HG02870 (cell line): ENCODE results near the gene SYNGR4.
A peak's percentile ranks its signal among the peaks of the same experiment; 100 is the strongest.
"Not testable (repeated sequence)": the region's sequence is repeated elsewhere in the genome, so short reads cannot be mapped to it uniquely, and the experiment has no call there.

Source experiments
- ATAC-seq: cut with Tn5 transposase; IDR thresholded peaks from one replicate; pipeline ENCODE4 v1.9.1; 2021; ENCODE audit warnings: mild to moderate bottlenecking, moderate library complexity; ENCODE audit not compliant: unreplicated experiment

SYNGR4 gene

DNA sequence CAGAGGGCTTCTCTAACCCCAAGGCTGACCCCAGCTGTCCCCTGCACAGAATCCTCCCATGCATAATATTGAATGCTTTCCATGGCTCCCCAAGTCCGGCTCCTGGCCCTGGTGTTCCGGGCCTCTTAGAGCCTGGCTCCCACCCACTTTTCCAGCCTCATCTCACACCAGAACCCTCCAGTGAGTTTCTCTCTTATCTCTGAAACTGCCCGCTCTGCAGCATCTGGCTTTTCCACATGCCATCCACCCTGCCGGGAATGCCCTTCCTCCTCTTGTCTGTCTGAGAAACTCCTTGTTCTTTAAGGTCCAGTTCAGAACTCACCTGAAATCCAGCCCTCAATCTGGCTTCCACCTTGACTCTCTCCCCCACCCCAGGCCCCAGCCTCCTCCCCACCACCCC lies 6.8 kb downstream of the SYNGR4 start:
- no peak for ATAC-seq

DNA sequence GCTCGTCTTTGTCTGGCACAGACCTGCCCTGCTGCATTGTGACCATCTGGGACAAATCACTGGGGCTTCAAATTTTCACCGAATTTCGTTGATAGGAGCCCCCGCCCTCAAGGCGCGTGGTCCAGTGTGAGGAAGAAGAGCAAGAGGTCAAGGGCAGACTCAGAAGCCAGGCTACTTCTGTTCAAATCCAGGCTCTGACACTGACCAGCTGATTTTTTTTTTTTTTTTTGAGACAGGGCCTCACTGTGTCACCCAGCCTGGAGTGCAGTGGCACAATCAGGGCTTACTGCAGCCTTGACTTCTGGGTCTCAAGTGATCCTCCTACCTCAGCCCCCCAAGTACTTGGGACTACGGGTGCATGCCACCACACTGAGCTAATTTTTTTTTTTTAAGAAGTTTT lies 7.2 kb downstream of the SYNGR4 start:
- ATAC-seq = no peak

DNA sequence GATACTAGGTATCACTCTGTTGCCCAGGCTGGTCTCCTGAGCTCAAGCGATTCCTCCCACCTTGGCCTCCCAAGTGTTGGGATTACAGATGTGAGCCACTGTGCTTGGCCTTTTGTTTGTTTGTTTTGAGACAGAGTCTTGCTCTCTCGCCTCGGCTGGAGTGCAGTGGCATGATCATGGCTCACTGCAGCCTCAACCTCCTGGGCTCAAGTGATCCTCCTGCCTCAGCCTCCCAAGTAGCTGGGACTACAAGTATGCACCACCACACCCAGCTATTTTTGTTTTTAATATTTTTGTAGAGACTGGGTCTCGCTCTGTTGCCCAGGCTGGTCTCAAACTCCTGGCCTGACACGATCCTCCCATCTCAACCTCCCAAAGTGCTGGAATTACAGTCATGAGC lies 7.6 kb downstream of the SYNGR4 start:
- ATAC-seq = not testable (repeated sequence)

DNA sequence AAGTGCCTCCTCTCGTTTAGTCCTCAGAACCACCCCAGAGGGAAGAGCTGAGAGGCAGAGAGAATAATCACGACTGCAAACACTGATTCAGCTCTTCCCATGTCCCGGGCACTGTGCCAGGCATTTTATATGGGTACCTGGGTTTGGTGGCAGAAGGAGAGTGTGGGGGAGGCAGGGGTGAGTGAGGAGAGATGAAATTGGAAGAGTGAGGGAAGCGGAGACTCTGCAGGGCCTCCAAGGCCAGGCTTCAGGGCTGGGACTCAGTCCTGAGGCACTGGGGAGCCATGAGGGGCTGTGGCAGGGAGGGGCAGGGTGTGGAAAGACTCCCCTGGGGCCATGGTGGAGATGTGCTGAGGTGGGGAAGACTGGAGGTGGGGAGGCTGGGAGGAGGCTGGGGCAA lies 8.7 kb downstream of the SYNGR4 start:
- ATAC-seq = no peak

DNA sequence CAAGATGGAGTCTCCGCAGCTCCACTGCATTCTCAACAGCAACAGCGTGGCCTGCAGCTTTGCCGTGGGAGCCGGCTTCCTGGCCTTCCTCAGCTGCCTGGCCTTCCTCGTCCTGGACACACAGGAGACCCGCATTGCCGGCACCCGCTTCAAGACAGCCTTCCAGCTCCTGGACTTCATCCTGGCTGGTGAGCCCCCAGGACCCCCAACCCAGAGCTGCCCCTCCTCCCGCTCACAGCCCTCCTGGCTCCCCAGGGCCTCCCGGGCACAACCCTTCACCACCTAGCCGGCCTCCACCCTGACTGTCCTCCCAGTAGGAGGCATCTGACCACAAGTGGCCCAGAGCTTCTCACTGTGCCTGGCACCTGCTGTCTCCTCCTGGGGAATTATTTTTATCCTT lies 9.4 kb downstream of the SYNGR4 start:
- no peak for ATAC-seq

DNA sequence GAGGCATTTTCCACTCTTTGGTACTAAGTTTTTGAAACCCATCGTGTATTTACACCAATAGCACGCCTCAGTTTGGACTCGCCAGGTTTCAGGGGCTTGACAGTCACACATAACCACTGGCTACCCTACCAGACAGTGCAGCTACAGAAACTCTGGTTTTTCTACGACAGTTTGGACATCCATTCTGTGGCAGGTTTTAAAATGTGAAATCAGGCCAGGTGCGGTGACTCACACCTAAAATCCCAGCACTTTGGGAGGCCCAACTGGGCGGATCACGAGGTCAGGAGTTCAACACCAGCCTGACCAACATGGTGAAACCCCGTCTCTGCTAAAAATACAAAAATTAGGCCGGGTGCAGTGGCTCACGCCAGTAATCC lies 14.0 kb downstream of the SYNGR4 start:
- no peak for ATAC-seq

DNA sequence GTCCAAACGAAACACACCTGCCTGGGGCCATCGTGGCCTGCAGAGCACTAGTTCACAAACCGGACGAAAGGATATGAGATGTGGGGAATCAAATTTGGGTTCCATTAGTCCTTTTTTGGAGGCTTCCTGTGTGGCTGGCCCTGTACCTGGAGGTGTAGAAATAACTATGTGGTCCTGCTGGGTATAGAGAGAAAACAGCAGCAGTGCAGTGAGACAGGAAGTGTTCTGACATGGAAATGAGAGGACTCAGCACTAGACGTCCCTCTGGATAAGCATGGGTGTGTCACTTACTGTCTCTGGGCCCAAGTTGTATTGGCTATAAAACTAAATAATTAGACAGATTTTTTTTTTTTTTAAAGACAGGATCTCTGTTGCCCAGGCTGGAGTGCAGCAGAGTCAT lies 14.9 kb downstream of the SYNGR4 start:
- ATAC-seq = no peak

DNA sequence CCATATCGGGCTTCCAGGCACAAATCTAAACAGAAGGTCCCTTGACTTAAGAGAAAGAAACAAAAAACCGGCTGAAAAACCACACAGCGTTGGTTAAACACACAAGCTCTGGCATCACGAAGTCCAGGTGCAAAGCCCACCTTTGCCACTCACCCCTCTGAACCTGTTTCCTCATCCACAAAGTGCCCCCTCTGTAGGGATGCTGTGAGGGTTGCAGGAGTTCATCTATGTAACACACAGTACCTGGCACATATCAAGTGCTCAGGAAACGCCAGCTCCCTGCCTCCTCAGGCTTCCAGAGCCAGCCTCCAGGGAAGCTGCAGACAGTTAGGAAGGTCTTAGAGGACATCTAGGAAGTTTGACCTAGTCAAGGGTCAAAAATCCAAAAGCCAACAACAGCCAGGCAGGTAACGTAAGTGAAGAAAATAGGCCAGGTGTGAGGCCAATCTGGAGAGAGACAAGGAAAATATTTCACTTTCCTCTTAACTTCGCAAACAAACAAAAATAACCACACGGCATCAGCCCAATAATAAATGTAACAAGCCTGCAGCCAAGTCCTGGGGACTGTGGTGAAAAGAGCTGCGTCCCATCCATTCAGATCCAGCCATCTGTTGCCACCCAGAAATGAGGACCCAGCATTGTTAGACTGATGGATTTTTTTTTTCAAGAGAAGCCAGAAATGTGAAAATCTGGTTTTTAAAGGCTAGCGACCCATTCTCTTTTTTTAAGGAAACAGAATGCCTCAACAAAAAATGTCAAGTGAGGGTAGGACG lies 17.2 kb downstream of the SYNGR4 start:
- ATAC-seq = no peak

DNA sequence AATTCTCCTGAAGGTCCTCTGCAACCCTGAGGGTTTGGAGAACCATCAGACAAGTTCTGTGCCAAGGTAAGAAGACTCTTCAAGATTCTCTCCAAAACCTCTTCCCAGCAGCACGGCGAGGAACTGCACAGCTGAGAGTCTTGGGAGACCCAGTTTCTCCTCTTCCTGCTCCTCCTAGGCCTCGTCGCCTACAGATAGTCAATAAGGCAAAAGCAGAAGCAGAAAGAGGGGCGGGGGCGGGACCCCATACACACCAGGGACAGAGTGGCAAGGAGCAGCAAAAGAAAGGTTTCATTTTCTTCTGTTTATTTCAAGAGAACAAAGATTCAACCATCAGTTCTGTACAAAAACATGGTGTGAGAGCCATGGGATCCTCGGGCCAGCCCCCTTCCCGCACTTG lies 18.1 kb downstream of the SYNGR4 start:
- ATAC-seq = no peak

DNA sequence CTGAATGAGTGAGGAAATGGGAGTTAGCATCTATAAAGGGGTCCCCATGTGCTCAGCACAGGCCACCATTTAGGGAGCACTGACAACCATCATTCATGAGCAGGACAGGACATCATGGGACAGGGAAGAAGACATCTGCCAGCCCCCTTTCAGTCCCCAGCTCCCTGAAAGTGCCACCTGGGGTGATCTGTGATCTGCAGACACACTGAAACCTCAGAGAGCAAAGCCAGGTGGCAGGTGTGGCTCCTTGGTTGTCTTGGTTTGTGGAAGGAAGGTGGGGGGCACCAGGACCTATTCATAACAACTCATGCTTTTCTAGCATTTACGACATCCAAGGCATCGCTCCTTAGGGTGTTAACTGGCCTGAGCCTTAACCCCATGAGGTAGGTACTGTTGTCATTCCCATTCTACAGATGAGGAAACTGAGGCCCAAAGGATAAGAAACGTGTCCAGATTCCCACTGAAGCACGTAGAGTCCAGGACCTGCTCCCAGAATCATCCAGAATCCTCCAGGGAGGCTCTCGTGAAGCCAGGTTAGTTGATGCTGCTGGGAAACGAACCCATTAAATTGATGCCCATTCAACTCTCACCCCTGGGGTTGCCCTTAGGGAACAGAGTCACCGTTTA lies 21.4 kb downstream of the SYNGR4 start:
- ATAC-seq = no peak

DNA sequence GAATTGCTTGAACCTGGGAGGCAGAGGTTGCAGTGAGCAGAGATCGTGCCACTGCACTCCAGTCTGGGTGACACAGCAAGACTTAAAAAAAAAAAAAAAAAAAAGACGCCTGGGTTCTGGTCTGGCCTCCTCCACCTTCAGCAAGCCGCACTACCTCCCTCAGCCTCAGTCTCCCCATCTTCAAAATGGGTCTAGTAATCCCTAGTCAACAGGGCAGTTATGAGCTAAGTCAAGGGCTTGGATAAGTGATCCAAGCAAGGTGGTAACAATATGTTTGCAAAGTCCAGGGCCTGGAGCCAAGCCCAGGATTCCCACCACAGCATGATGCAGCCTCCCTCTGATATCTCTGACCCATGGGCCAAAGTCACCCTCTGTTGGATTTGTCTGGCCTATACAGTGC lies 22.8 kb downstream of the SYNGR4 start:
- no peak for ATAC-seq

DNA sequence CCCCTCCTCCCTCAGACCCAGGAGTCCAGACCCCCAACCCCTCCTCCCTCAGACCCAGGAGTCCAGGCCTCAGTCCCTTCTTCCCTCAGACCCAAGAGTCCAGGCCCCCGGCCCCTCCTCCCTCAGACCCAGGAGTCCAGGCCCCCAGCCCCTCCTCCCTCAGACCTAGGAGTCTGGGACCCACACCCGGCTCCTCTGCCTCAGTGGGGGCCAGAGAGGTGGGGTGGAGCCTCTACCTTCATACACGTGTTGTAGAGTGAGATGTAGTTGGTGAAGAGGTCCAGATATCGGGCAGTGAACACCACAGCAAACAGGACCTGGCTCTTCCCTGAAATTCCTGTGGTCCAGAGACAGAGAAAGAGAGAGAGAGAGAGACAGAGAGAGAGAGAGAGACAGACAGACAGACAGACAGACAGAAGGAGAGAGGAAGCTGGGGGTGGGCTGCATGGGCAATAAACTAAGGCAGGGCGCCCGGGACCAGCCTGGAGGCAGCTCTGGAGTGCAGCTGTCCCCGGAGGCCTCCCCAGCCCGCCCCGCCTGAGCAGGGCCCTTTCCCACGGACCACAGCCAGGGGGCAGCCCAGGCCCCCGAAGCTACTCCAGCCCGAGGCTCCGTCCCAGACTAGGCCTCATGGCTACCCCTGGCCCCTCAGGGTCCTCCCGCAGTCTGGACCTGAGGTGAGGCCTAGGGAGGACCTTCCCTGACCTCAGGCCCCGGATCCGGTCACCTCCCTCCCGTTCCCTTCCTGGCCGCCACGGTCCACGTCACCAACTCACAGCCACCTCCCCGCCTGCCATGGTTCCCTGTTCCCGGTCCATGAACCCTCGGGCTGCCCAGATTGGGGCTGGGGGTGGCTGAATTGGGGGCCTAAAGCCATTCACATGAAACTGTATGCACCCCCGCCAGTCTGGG lies 26.3 kb downstream of the SYNGR4 start:
- ATAC-seq = no peak

DNA sequence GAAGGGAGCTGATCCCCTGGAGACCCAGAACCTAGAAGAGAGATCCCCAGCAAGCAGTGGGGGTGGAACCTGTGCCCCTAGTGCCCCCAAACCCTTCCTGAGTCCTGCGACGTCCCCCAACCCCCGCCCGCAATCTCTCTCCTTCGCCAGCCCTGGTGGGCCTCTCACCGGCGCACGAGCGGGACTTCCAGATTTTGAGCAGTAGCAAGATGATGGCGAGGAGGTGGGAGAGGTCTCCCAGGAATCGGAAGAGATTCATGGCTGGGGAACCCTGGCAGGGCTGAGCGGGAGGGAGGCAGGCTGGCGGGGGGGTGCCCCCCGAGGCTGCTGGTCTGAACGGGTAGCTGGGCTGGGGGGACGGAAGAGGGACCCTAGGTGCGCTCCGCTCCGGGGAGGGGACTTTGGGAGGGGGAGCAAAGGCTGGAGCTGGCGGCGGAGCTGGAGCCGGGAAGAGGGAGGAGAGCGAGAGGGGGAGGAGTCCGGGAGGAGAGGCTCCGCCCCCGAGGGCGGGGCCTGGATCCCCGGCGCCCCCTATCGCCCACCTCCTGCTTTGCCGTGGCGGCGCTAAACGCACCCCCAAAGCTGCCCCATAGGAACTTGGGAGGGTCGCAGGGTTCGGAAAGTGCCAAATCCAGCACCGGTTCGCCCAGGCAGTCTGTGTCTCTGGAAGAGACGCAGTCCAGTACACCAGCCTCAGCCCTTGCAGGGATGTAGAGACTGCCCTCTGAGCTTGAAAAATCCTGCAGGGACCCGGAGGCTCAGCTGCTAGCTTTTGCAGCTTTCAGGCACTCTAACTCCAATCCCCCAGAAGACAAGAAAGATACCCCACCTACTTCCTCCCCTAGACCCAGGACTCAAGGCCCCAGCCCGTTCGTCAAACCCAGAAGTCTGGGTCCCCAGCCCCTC lies 27.2 kb downstream of the SYNGR4 start, which contains the start of gene KDELR1:
Gene KDELR1 (minus strand): TSS at position 452 of the 906 bp plus-strand sequence. CDS start 193 bp downstream, at position 259.
- peak; percentile 66 for ATAC-seq

DNA sequence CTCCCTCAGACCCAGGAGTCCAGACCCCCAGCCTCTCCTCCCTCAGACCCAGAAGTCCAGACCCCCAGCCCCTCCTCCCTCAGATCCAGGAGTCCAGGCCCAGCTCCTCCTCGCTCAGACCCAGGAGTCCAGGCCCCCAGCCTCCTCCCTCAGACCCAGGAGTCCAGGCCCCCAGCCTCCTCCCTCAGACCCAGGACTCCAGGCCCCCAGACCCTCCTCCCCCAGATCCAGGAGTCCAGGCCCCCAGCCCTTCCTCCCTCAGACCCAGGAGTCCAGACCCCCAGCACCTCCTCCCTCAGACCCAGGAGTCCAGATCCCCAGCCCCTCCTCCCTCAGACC lies 27.8 kb downstream of the SYNGR4 start:
- not testable (repeated sequence) for ATAC-seq

DNA sequence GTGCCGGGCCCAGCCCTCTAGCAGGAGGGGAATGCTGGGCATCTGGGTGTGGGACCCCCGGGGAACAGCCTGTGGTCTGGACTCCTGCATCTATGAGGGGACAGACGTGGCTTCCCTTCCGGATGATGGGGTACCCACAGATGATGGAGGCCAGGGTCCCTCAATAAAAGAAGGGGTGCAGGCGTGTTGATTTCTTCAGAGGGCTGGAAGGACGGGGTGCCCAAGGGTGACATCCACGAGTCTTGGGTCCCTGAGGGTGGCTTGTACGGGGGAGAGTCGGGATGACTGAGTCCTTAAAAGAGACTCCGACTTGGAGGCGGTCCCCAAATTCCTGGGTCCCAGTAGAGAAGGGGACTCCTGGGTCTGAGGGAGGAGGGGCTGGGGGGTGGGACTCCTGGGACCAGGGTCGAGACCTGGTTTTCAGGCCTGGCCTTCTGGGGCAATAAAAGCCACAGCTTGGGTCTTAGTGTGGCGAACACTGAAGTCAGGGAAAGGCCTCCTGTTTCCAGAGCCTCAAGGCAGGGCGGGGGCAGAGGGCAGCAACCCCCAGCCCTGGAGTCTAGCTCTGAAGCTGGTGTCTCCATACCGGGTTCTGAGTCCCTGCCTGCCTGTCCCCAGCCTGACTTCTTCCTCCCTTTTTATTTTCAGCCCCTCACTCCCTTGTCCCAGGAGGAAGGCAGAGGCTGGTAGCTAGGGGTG lies 28.8 kb downstream of the SYNGR4 start:
- no peak for ATAC-seq

DNA sequence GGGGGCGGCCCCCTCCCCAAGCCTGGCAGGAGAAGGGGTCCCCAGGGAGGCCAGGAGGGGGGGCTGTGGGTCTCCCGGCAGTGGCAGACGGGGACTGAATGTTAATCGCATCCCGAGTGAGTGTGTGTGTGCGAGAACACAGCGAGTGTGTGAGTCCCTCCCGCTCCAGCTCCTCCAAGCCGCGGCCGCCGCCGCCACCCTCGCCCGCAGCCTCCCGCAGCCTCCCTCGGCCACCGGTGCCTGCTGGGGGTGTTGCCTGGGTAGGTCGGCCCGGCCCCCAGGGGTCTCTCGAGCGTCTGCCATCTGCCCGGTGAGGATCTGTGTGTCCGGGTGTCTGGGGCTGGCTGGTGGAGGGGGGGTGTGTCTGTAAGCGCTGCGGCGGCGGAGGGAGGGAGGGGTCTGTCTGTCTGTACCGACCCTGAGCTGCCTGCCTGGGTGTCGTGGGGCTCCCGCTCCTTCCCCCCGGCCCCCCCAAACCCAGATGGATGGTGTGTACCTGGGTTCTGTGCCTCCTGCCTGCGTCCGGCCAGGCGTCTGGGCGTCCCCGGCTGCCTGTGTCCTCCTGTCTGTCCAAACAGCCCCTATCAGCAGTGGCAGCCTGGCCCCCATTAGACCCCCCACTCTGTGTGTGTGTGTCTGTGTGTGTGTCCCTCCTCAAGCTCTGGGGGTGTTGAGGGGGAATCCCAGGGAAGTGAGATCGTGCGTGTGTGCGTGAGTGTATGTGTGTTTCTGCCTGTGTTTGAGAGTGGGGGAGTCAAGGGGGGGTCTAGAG lies 29.6 kb downstream of the SYNGR4 start, which contains the start of gene GRIN2D:
Gene GRIN2D (plus strand): TSS at position 110 of the 772 bp plus-strand sequence. CDS start 4,725 bp downstream, outside the sequence.
- no peak for ATAC-seq

DNA sequence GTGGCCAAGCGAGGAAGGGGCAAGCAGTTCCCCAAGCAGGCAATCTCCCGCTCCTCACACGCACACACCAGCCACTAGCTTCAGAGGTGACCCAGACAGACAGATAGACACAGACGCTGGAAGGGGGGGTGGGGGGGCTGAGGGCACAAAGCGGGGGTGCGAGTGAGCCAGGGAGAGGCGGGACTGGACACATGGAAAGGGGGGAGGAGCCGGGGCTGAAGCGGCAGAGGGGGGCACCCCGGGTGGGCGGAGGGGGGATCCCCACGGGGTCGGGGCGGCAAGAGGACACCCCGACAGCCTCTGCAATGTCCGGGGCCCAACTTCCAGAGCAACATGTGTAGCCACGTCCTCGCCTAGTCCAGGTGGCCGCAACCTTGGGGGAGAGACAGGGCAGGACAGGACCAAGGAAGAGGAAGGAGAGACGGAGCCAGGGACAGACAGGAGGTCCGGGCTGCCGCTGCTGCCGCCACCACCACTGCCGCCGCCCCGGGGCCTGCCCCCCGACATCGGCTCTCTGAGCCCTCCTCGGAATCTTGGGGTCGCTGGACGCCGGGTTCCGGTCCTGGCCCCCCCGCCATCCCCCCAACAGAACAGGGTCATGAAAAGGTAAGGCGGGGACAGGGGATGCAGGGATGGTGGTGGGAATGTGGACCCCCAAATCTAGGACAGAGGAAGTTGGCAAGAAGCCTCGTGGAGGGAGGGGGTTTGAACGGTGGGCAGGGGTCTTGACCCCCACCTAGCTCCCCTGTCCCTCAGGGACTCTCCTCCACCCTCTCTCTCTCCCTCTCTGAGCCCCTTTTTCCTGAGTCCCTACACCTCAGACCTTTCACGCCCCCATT lies 30.4 kb downstream of the SYNGR4 start:
- no peak for ATAC-seq

DNA sequence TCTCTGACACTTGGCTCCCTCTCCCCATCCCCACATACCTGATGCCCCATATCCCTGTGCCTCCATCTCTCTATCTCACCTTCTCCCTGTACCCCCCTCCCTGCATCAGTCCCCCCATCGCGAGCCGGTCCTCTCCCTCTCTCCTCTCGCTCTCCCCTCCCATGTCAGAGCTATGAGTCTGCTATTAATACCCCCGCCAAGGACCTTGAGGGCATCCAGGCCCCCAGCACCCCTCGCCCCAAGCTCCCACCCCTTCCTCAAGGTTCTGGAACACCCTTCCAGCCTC lies 30.9 kb downstream of the SYNGR4 start:
- no peak for ATAC-seq
